SH-SY5Y (cell line): ENCODE results near the gene MYBPC1.

Source experiments
- GATA2 ChIP-seq: IDR thresholded peaks from 2 replicates; pipeline ENCODE4 v1.6.1; 2011; ENCODE audit warnings: mild to moderate bottlenecking, low read depth, low read length
- GATA3 ChIP-seq: IDR thresholded peaks from 2 replicates; pipeline ENCODE4 v1.6.1; 2011; ENCODE audit warnings: low read depth, mild to moderate bottlenecking, low read length, moderate library complexity

- no peak for TF ChIP-seq GATA3
- TF ChIP-seq GATA2, result no peak
Observed at GRCh38 chr12:101666052-101666728, 71.4 kb downstream of the MYBPC1 start.
